ENCODE data around the gene STIMATE. TPM values are rescaled to one million over a fixed set of nuclear protein-coding genes. Genes with fewer than 3 reads are reported as not detected.

STIMATE gene
- polyA plus RNA-seq, 2 donors: 6.0 to 7.4 TPM

DNA sequence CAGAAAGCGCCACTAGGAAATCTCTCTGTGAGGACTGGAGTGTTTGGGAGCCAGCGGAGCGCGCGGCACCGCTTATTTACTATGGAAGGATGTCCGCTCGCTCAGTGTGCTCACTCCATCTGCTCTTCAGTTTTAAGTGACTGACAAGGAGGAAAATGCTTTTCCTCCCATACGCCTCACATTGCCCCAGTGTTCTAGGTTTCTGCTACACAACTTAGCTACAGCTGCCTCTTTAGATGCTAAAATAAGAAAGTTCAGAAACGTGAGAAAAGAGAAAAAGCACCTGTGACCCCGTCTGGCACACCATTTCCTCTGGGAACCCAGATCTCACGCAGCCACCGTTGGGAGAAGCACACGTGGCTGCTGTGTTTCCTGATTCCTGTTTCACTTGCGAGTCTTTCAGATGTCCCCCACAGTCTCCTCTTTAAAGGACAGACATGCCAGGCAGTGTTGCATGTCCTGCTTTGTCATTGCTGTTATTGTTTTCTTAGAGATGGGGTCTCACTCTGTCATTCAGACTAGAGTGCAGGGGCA, 50.8 kb downstream of the STIMATE start:
- WGBS, 2 donors: 74 to 75% methylated on average over 15 of the region's 15 CpGs

DNA sequence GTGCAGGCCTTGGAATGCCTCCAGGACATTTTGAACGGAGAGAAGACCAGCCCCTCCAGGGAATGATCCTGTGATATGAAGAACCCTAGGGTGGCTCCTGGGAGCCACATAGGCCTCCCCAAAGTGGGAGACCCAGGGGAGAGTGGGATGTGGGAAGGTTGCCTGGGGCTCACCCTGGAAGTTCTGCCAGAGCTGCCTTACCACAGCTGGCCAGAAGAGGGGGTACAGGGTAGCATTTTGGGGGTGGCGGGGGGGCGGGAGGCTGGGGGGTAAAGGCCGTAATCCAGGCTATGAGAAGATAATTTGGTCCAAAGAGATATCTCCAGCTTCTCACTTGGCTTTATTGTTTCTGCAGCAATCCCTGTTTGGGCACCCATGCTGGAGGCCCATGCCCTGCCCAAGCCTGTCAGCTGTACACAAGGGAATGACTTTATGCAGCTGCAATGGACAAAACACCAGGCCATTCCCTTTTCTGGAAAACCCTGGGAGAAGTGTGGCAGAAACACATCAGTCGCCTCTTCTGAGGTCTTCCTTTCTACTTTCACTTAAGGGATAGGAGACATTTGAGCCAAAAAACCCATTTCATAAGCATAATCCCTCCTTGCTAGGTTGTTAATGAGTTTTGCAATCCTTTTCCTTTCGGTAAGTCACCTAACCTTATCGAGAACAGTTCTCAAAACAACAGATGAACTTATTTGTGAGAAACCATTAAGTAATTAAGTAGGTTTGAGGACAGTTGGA, 51.5 kb downstream of the STIMATE start:
- Histone ChIP-seq H3K4me1 (ENCODE audit: control insufficient read depth in 2 of 2, insufficient read depth in 2 of 2, low read length in 1 of 2) (peaks cover 3 to 4% of the 10 kb centered on the region in 2 donors), H3K4me3 (ENCODE audit: low read depth in 1 of 2, low read length in 2 of 2) (no peak overlapping the region), H3K36me3 (ENCODE audit: control insufficient read depth in 2 of 2, insufficient read depth in 2 of 2, low read length in 1 of 2) (peaks cover 10 to 26% of the 10 kb centered on the region in 2 donors), H3K9me3 (ENCODE audit: control insufficient read depth in 2 of 2, insufficient read depth in 1 of 2, low read depth in 1 of 2, low read length in 1 of 2) (no peaks in the 10 kb centered on the region), H3K27me3 (ENCODE audit: control insufficient read depth in 1 of 2, insufficient read depth in 2 of 2, low read length in 2 of 2) (no peaks in the 10 kb centered on the region), H3K27ac (ENCODE audit: low read depth in 2 of 2, low read length in 1 of 2) (peak overlapping the region; percentile 64 to 80)
- 72% methylated on average over 7 of the region's 7 CpGs for WGBS, 2 donors

More for the DNA sequence above, 50.8 kb downstream of the STIMATE start:
- Histone ChIP-seq H3K9me3 (ENCODE audit: control insufficient read depth in 2 of 2, insufficient read depth in 1 of 2, low read depth in 1 of 2, low read length in 1 of 2) (no peaks in the 10 kb centered on the region), H3K27ac (ENCODE audit: low read depth in 2 of 2, low read length in 1 of 2) (peak overlapping the region in 1 of 2 donors; percentile 64), H3K4me3 (ENCODE audit: low read depth in 1 of 2, low read length in 2 of 2) (no peak overlapping the region), H3K4me1 (ENCODE audit: control insufficient read depth in 2 of 2, insufficient read depth in 2 of 2, low read length in 1 of 2) (peaks cover 3 to 4% of the 10 kb centered on the region in 2 donors), H3K36me3 (ENCODE audit: control insufficient read depth in 2 of 2, insufficient read depth in 2 of 2, low read length in 1 of 2) (peaks cover 13 to 27% of the 10 kb centered on the region in 2 donors), H3K27me3 (ENCODE audit: control insufficient read depth in 1 of 2, insufficient read depth in 2 of 2, low read length in 2 of 2) (no peaks in the 10 kb centered on the region)

DNA sequence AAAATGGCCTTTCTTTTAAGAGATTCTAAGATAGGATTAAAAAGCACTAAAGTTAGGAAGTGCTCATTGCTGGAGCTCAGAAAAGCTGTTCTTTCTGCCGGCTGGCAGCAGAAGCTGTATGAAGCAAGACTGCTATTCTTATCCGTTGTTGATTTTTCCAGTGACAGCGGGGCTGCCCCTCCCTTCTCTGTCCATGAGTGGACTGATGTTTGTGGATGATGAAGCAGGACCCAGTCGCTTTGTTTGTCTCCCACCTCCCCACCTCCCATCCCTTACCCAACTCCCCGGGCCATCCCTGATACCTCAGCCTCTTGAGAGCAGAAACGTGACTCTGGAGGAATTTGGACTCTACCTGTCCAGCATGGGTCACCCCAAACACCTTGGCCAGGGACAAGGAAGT, 52.2 kb downstream of the STIMATE start:
- no peaks in the 10 kb centered on the region for H3K9me3 ChIP-seq (ENCODE audit: control insufficient read depth in 2 of 2, insufficient read depth in 1 of 2, low read depth in 1 of 2, low read length in 1 of 2)
- peaks cover 3 to 4% of the 10 kb centered on the region in 2 donors for H3K4me1 ChIP-seq (ENCODE audit: control insufficient read depth in 2 of 2, insufficient read depth in 2 of 2, low read length in 1 of 2)
- no peak overlapping the region for H3K4me3 ChIP-seq (ENCODE audit: low read depth in 1 of 2, low read length in 2 of 2)
- H3K27me3 ChIP-seq (ENCODE audit: control insufficient read depth in 1 of 2, insufficient read depth in 2 of 2, low read length in 2 of 2): no peaks in the 10 kb centered on the region
- peaks cover 12 to 27% of the 10 kb centered on the region in 2 donors for H3K36me3 ChIP-seq (ENCODE audit: control insufficient read depth in 2 of 2, insufficient read depth in 2 of 2, low read length in 1 of 2)
- WGBS, 2 donors: 45 to 48% methylated on average over 6 of the region's 6 CpGs
- peak overlapping the region; percentile 64 to 80 for H3K27ac ChIP-seq (ENCODE audit: low read depth in 2 of 2, low read length in 1 of 2)

DNA sequence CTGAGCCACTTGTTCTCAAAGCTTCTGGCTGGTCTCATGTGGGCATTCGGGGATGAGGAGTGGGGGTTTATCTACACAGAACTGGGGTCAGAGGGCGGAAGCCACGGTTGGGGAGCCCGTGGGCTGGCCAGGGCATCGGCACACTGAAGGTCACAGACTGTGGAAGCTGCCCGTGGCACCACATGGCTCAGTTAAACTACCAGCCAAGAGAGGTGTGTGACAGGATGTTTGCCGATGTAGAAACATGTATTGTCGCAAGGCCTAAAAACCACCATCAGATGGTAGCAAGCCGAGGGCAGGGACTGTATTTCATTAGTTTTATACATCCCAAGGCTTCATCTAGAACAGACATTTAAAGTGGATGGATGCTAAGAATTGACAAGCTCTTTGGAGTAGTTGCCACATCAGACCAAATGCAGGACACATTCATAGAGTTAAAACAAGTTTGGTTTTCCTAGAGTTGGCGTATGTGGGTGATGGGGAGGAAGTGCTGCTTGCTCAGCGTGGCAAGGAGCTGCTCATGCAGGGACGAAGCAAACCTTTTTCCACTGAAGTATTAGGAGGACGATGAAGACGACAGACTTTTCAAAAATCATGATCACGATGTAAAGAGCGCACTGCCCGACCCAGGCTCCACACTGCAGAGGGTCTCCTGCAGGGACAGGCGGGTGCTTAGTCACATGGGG, 52.9 kb downstream of the STIMATE start:
- WGBS, 2 donors: 81 to 84% methylated on average over 18 of the region's 18 CpGs
- Histone ChIP-seq H3K36me3 (ENCODE audit: control insufficient read depth in 2 of 2, insufficient read depth in 2 of 2, low read length in 1 of 2) (peaks cover 12 to 25% of the 10 kb centered on the region in 2 donors), H3K27ac (ENCODE audit: low read depth in 2 of 2, low read length in 1 of 2) (peak overlapping the region; percentile 25 to 61), H3K9me3 (ENCODE audit: control insufficient read depth in 2 of 2, insufficient read depth in 1 of 2, low read depth in 1 of 2, low read length in 1 of 2) (no peaks in the 10 kb centered on the region), H3K27me3 (ENCODE audit: control insufficient read depth in 1 of 2, insufficient read depth in 2 of 2, low read length in 2 of 2) (no peaks in the 10 kb centered on the region), H3K4me1 (ENCODE audit: control insufficient read depth in 2 of 2, insufficient read depth in 2 of 2, low read length in 1 of 2) (peaks cover 3 to 4% of the 10 kb centered on the region in 2 donors), H3K4me3 (ENCODE audit: low read depth in 1 of 2, low read length in 2 of 2) (no peak overlapping the region)

DNA sequence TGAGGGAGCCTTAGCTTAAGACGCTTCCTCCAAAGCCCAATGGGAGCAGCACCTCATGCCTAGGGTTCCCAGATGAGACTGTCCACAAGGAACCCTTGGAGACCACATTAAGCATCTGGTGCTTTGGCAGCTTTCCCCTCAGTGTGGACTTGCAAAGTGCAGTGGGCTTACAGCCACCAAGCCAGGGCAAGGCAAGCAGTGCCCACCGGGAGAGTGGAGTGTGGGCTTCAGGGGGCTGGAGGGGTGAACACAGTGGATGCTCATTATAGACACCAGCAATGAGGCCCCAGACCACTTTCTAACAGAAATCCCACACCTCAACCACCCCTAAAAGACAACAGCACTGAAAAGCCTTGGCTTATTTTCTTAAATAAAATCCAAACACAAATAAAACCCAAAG, 53.5 kb downstream of the STIMATE start:
- H3K27ac ChIP-seq (ENCODE audit: low read depth in 2 of 2, low read length in 1 of 2): peak overlapping the region; percentile 5 to 60
- H3K36me3 ChIP-seq (ENCODE audit: control insufficient read depth in 2 of 2, insufficient read depth in 2 of 2, low read length in 1 of 2): peaks cover 6 to 22% of the 10 kb centered on the region in 2 donors
- H3K4me1 ChIP-seq (ENCODE audit: control insufficient read depth in 2 of 2, insufficient read depth in 2 of 2, low read length in 1 of 2): peaks cover 0 to 4% of the 10 kb centered on the region in 2 donors
- H3K27me3 ChIP-seq (ENCODE audit: control insufficient read depth in 1 of 2, insufficient read depth in 2 of 2, low read length in 2 of 2): no peaks in the 10 kb centered on the region
- no peaks in the 10 kb centered on the region for H3K9me3 ChIP-seq (ENCODE audit: control insufficient read depth in 2 of 2, insufficient read depth in 1 of 2, low read depth in 1 of 2, low read length in 1 of 2)
- H3K4me3 ChIP-seq (ENCODE audit: low read depth in 1 of 2, low read length in 2 of 2): no peak overlapping the region
- 85 to 94% methylated on average over 2 of the region's 2 CpGs for WGBS, 2 donors

DNA sequence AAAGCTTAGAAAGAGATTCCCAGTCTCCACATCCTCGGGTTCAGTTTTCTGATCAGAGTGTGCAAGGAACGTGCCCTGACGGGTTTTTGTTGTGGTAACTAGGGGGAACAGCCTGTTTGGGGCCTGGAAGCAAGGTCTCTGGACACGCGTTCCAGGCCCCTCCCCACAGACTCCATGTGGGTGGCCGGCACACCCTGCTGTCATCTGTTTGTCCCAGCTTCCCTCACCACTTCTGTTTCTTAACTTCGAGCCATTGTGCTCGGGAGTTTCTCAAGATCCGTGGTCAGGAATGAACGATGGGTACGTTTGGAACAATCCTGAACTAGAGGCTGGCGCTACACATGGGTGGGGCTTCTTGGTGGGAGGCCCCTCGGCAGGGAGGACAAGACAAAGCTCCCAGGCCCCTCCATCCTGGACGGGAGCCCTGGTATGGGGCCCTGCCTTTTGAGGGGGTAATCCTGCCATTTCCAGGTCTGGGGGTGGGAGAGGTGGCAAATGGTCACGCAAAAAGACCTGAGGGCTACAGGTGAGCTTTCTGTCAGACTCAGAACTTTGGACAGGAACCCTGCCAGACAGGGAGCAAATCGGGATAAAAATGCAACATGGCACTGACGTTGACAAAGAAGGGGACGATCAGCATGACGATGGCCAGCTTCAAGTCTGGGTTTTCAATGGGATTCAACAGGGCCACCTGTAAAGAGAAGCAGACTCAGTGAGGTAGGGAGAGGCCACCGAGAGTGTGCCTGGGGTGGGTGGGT, 54.1 kb downstream of the STIMATE start:
- Histone ChIP-seq H3K4me1 (ENCODE audit: control insufficient read depth in 2 of 2, insufficient read depth in 2 of 2, low read length in 1 of 2) (peaks cover 2 to 4% of the 10 kb centered on the region in 2 donors), H3K4me3 (ENCODE audit: low read depth in 1 of 2, low read length in 2 of 2) (no peak overlapping the region), H3K36me3 (ENCODE audit: control insufficient read depth in 2 of 2, insufficient read depth in 2 of 2, low read length in 1 of 2) (peaks cover 6 to 21% of the 10 kb centered on the region in 2 donors), H3K27ac (ENCODE audit: low read depth in 2 of 2, low read length in 1 of 2) (peak overlapping the region; percentile 12 to 60), H3K9me3 (ENCODE audit: control insufficient read depth in 2 of 2, insufficient read depth in 1 of 2, low read depth in 1 of 2, low read length in 1 of 2) (no peaks in the 10 kb centered on the region), H3K27me3 (ENCODE audit: control insufficient read depth in 1 of 2, insufficient read depth in 2 of 2, low read length in 2 of 2) (no peaks in the 10 kb centered on the region)
- 53 to 71% methylated on average over 20 of the region's 20 CpGs for WGBS, 2 donors

DNA sequence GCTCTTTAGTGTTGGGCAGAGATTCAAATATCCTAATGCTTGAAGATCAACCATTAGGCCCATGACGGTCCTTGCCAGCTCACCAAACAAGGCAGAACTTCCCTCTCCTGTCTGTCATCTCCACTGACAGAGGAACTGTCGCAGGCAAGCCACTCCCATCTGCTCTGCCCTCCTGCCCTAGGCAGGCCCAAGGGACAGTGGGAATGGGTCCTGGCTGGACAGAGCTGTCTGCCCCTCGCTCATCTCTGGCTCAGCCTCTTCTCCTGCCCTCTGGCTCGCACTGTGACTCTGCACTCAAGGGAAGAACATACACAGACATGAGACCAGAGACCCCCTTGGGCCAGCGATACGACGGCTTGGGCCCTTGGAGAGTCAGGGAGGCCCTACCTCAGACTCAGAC, 54.9 kb downstream of the STIMATE start:
- Histone ChIP-seq H3K36me3 (ENCODE audit: control insufficient read depth in 2 of 2, insufficient read depth in 2 of 2, low read length in 1 of 2) (peaks cover 6 to 17% of the 10 kb centered on the region in 2 donors), H3K27me3 (ENCODE audit: control insufficient read depth in 1 of 2, insufficient read depth in 2 of 2, low read length in 2 of 2) (no peaks in the 10 kb centered on the region), H3K27ac (ENCODE audit: low read depth in 2 of 2, low read length in 1 of 2) (no peak overlapping the region), H3K4me3 (ENCODE audit: low read depth in 1 of 2, low read length in 2 of 2) (no peak overlapping the region), H3K4me1 (ENCODE audit: control insufficient read depth in 2 of 2, insufficient read depth in 2 of 2, low read length in 1 of 2) (peaks cover 2 to 4% of the 10 kb centered on the region in 2 donors), H3K9me3 (ENCODE audit: control insufficient read depth in 2 of 2, insufficient read depth in 1 of 2, low read depth in 1 of 2, low read length in 1 of 2) (no peaks in the 10 kb centered on the region)
- WGBS, 2 donors: 67 to 69% methylated on average over 7 of the region's 7 CpGs

DNA sequence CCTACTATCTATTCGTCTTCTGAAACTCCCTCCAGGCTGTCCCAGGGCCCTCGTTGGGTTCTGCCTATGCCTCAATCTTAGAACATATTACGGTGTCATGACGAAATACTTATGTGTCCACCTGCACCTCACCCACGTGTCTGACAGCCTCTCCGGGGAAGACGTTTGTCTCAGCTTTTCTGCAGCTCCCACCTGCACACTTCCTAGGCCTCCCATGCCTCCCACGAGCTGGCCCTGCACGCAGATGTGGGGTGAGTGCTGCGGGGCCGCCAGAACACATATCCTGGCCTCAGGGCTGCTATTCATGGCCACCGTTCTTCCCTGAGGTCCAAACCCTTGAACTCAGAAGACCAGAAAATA, 55.4 kb downstream of the STIMATE start:
- no peaks in the 10 kb centered on the region for H3K27me3 ChIP-seq (ENCODE audit: control insufficient read depth in 1 of 2, insufficient read depth in 2 of 2, low read length in 2 of 2)
- 78 to 82% methylated on average over 12 of the region's 12 CpGs for WGBS, 2 donors
- peaks cover 2 to 4% of the 10 kb centered on the region in 2 donors for H3K4me1 ChIP-seq (ENCODE audit: control insufficient read depth in 2 of 2, insufficient read depth in 2 of 2, low read length in 1 of 2)
- peaks cover 6 to 17% of the 10 kb centered on the region in 2 donors for H3K36me3 ChIP-seq (ENCODE audit: control insufficient read depth in 2 of 2, insufficient read depth in 2 of 2, low read length in 1 of 2)
- H3K4me3 ChIP-seq (ENCODE audit: low read depth in 1 of 2, low read length in 2 of 2): no peak overlapping the region
- no peak overlapping the region for H3K27ac ChIP-seq (ENCODE audit: low read depth in 2 of 2, low read length in 1 of 2)
- no peaks in the 10 kb centered on the region for H3K9me3 ChIP-seq (ENCODE audit: control insufficient read depth in 2 of 2, insufficient read depth in 1 of 2, low read depth in 1 of 2, low read length in 1 of 2)

DNA sequence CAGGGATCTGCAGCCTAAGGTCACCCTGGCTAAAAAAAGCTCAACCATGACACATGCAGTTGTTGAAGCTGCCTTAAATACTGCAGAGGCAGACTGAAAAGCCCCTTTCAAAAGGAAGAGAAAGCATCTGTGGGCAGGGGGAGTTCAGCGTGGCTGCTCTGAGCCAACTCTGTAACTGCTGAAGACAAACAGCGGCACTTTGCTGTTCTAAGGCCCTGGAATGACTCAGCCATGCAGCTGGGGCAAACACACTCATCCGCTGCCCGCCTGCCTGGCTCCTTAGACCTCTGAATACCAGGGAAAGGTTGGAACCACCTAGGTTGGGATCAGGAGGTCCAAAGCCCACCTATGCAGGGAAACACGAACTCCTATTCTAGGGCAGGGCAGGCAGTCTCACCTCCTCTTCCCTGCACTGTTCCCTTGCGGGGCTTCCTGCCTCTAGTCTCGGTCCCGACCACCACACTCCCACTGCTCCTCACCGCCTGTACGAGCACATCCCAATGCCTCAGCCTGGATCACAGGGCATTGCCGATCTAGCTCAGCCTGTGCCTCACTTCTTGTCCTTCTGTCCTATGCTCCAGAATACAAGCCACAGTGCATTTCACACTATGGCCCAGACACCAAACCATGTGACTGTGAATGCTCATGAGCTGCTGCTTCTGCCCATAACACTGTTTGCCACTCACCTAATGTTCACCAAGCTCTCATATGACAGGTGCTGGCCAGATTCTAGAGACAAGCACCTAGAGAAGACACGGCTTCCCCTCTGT, 56.0 kb downstream of the STIMATE start:
- peaks cover 2 to 4% of the 10 kb centered on the region in 2 donors for H3K4me1 ChIP-seq (ENCODE audit: control insufficient read depth in 2 of 2, insufficient read depth in 2 of 2, low read length in 1 of 2)
- no peak overlapping the region for H3K27ac ChIP-seq (ENCODE audit: low read depth in 2 of 2, low read length in 1 of 2)
- no peak overlapping the region for H3K4me3 ChIP-seq (ENCODE audit: low read depth in 1 of 2, low read length in 2 of 2)
- 92 to 96% methylated on average over 12 of the region's 12 CpGs for WGBS, 2 donors
- peaks cover 6 to 17% of the 10 kb centered on the region in 2 donors for H3K36me3 ChIP-seq (ENCODE audit: control insufficient read depth in 2 of 2, insufficient read depth in 2 of 2, low read length in 1 of 2)
- H3K9me3 ChIP-seq (ENCODE audit: control insufficient read depth in 2 of 2, insufficient read depth in 1 of 2, low read depth in 1 of 2, low read length in 1 of 2): no peaks in the 10 kb centered on the region
- no peaks in the 10 kb centered on the region for H3K27me3 ChIP-seq (ENCODE audit: control insufficient read depth in 1 of 2, insufficient read depth in 2 of 2, low read length in 2 of 2)
